OCI-LY1 (cell line): Measurements from ENCODE around the gene SC5D.

Experiments
- EZH2 ChIP-seq: fragments of 200-600 bp; sonication (generic), shearing (Covaris generic); IDR thresholded peaks from 2 replicates; pipeline ENCODE4 v1.8.0; 2017; ENCODE audit warnings: borderline replicate concordance, mixed run types, mild to moderate bottlenecking, antibody characterized with exemption, low read length, moderate library complexity, mixed read lengths
- TF ChIP-seq, protein P1 (sequence below): fragments of 200-600 bp; sonication (generic), shearing (Covaris generic); IDR thresholded peaks from 2 replicates; pipeline ENCODE4 v1.5.1; 2017; ENCODE audit warnings: mild to moderate bottlenecking, antibody characterized with exemption, low read length, moderate library complexity, mixed read lengths

DNA sequence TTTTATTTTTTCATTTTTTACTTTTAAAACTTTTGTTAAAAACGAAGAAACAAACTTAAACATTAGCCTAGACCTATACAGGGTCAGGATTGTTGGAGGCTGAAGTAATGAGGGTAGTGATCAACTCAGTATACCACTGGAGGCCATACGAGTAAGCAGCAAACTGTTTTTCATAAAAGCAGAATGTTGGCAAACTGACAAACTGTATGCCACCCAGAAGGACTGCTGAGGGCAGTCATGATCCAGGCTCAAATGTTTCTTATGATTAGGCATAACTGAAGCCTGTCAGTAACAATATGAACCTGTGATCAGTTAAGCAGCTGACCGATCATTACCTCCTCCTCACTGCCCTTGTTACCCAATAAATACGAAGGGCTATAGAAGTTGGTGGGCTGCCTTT, 10.2 kb upstream of the SC5D start:
- TF ChIP-seq, protein P1, sequence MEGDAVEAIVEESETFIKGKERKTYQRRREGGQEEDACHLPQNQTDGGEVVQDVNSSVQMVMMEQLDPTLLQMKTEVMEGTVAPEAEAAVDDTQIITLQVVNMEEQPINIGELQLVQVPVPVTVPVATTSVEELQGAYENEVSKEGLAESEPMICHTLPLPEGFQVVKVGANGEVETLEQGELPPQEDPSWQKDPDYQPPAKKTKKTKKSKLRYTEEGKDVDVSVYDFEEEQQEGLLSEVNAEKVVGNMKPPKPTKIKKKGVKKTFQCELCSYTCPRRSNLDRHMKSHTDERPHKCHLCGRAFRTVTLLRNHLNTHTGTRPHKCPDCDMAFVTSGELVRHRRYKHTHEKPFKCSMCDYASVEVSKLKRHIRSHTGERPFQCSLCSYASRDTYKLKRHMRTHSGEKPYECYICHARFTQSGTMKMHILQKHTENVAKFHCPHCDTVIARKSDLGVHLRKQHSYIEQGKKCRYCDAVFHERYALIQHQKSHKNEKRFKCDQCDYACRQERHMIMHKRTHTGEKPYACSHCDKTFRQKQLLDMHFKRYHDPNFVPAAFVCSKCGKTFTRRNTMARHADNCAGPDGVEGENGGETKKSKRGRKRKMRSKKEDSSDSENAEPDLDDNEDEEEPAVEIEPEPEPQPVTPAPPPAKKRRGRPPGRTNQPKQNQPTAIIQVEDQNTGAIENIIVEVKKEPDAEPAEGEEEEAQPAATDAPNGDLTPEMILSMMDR, result no peak
- TF ChIP-seq EZH2, result no peak
